DOHH2 (cell line): ENCODE data around the gene RNU6-7.

Source experiments
- H3F3A ChIP-seq: fragments of 200-600 bp; sonication (generic), shearing (Covaris generic); 2 replicates; pipeline ENCODE4 v1.6.0; 2016; ENCODE audit warnings: antibody characterized with exemption, mild to moderate bottlenecking; ENCODE audit not compliant: control insufficient read depth, insufficient read depth
- H3K27ac ChIP-seq: fragments of 200-600 bp; sonication (generic); 2 replicates; pipeline ENCODE4 v1.5.1; 2014; ENCODE audit warnings: low read depth, mild to moderate bottlenecking, low read length, moderate library complexity
- H3K27me3 ChIP-seq: fragments of 200-600 bp; sonication (generic); 2 replicates; pipeline ENCODE4 v1.6.1; 2014; ENCODE audit warnings: mild to moderate bottlenecking, low read length, mixed read lengths; ENCODE audit not compliant: control insufficient read depth
- H3K36me3 ChIP-seq: fragments of 200-600 bp; sonication (generic); 2 replicates; pipeline ENCODE4 v1.6.1; 2014; ENCODE audit warnings: mild to moderate bottlenecking, low read length, moderate library complexity, mixed read lengths; ENCODE audit not compliant: control insufficient read depth
- H3K4me1 ChIP-seq: fragments of 200-600 bp; sonication (generic); 2 replicates; pipeline ENCODE4 v1.6.1; 2014; ENCODE audit warnings: mild to moderate bottlenecking, low read length, mixed read lengths; ENCODE audit not compliant: control insufficient read depth
- H3K4me2 ChIP-seq: fragments of 200-600 bp; sonication (generic); 2 replicates; pipeline ENCODE4 v1.6.0; 2014; ENCODE audit warnings: mild to moderate bottlenecking, low read length, moderate library complexity
- H3K4me3 ChIP-seq: fragments of 200-600 bp; sonication (generic); 2 replicates; pipeline ENCODE4 v1.5.1; 2014; ENCODE audit warnings: mild to moderate bottlenecking, low read length, mixed read lengths
- H3K79me2 ChIP-seq: fragments of 200-600 bp; sonication (generic); 2 replicates; pipeline ENCODE4 v1.6.1; 2014; ENCODE audit warnings: mild to moderate bottlenecking, low read length, mixed read lengths; ENCODE audit not compliant: control insufficient read depth
- H3K9me2 ChIP-seq: fragments of 200-600 bp; sonication (generic); replicated peaks from 2 replicates; pipeline ENCODE4 v1.6.1; 2014; ENCODE audit warnings: mild to moderate bottlenecking, low read length, mixed read lengths; ENCODE audit not compliant: control insufficient read depth
- H3K9me3 ChIP-seq: fragments of 200-600 bp; sonication (generic); 2 replicates; pipeline ENCODE4 v1.6.1; 2014; ENCODE audit warnings: antibody characterized with exemption, low read length, mixed read lengths; ENCODE audit not compliant: control insufficient read depth, insufficient read depth
- H4K20me1 ChIP-seq: fragments of 200-600 bp; sonication (generic); 2 replicates; pipeline ENCODE4 v1.6.0; 2014; ENCODE audit warnings: low read depth, mild to moderate bottlenecking, antibody characterized with exemption, low read length, moderate library complexity; ENCODE audit not compliant: control insufficient read depth, insufficient read depth
- EZH2phosphoT487 ChIP-seq: fragments of 200-600 bp; sonication (generic); IDR thresholded peaks from 2 replicates; pipeline ENCODE4 v1.6.1; 2017; ENCODE audit warnings: borderline replicate concordance, mild to moderate bottlenecking, antibody characterized with exemption, low read length, moderate library complexity, mixed read lengths
- TF ChIP-seq, protein P1 (sequence below): fragments of 200-600 bp; sonication (generic); IDR thresholded peaks from one replicate; pipeline ENCODE4 v1.5.1; 2014; ENCODE audit warnings: antibody characterized with exemption, mild to moderate bottlenecking, low read depth, low read length; ENCODE audit not compliant: poor library complexity, severe bottlenecking

The RNU6-7 gene

DNA sequence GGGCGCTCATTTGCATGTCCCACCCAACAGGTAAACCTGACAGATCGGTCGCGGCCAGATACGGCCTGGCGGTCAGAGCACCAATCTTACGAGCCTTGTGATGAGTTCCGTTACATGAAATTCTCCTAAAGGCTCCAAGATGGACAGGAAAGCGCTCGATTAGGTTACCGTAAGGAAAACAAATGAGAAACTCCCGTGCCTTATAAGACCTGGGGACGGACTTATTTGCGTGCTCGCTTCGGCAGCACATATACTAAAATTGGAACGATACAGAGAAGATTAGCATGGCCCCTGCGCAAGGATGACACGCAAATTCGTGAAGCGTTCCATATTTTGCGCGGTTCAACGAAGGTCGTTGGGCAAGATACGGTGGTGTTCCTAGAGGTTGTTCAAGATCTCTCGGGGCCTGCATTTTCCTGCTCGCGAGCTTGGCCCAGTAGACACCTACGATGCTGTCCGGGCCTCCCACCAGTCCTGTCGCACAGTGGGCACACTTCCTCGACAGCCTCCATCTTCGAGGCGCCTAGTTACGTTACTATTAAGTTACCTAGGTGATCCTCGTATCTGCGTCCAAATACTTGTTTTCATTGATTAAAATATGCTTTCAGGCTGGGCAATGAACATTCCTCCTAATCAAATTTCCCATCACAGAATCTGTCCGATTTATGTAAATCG lies at the start of gene RNU6-7:
Gene RNU6-7, plus strand, starts transcription at position 230 of the 675 bp plus-strand sequence.
- Histone ChIP-seq H3K4me1 (peaks cover 41% of the 10 kb centered on the region), H3K79me2 (no peaks in the 10 kb centered on the region), H3F3A (peaks cover 13% of the 10 kb centered on the region), H3K27me3 (peaks cover 30% of the 10 kb centered on the region), H3K9me3 (no peaks in the 10 kb centered on the region), H3K36me3 (no peaks in the 10 kb centered on the region), H3K4me3 (peak within 1 kb of the TSS; percentile 92), H4K20me1 (no peaks in the 10 kb centered on the region), H3K4me2 (peak within 1 kb of the TSS; percentile 86), H3K27ac (no peak within 1 kb of the TSS), H3K9me2 (no peaks in the 10 kb centered on the region)
- TF ChIP-seq, protein P1, sequence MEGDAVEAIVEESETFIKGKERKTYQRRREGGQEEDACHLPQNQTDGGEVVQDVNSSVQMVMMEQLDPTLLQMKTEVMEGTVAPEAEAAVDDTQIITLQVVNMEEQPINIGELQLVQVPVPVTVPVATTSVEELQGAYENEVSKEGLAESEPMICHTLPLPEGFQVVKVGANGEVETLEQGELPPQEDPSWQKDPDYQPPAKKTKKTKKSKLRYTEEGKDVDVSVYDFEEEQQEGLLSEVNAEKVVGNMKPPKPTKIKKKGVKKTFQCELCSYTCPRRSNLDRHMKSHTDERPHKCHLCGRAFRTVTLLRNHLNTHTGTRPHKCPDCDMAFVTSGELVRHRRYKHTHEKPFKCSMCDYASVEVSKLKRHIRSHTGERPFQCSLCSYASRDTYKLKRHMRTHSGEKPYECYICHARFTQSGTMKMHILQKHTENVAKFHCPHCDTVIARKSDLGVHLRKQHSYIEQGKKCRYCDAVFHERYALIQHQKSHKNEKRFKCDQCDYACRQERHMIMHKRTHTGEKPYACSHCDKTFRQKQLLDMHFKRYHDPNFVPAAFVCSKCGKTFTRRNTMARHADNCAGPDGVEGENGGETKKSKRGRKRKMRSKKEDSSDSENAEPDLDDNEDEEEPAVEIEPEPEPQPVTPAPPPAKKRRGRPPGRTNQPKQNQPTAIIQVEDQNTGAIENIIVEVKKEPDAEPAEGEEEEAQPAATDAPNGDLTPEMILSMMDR, result no peak
- no peak for TF ChIP-seq EZH2phosphoT487

DNA sequence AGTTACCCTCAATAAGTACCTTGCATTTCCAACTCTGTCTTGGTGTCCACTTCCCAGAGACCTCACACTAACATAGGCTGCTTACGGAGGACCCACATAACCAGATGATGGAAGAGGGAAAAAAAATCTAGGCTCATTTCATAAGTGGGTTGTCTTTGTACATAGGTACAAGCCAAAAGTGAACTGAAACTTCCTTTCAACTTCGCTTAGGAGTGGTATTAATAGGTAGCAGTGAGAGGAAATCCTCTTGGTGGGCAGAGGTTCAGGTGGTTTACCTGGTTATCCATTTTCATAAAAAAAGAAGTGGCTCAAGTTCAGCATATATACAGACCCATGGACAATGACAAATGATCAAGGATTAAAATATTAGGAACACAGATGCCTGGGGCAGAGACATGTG lies 35.8 kb upstream of the RNU6-7 start:
- no peaks in the 10 kb centered on the region for H3K9me3 ChIP-seq
- H3K4me3 ChIP-seq, result no peak overlapping the region
- H3K27me3 ChIP-seq, result no peaks in the 10 kb centered on the region
- H3K4me1 ChIP-seq, result no peaks in the 10 kb centered on the region
- H3K9me2 ChIP-seq, result no peaks in the 10 kb centered on the region
- no peaks in the 10 kb centered on the region for H3K36me3 ChIP-seq
- no peaks in the 10 kb centered on the region for H4K20me1 ChIP-seq
- no peaks in the 10 kb centered on the region for H3K79me2 ChIP-seq
- no peaks in the 10 kb centered on the region for H3F3A ChIP-seq
- TF ChIP-seq, protein P1, result no peak
- no peak for TF ChIP-seq EZH2phosphoT487
- no peak overlapping the region for H3K4me2 ChIP-seq
- H3K27ac ChIP-seq, result no peak overlapping the region

DNA sequence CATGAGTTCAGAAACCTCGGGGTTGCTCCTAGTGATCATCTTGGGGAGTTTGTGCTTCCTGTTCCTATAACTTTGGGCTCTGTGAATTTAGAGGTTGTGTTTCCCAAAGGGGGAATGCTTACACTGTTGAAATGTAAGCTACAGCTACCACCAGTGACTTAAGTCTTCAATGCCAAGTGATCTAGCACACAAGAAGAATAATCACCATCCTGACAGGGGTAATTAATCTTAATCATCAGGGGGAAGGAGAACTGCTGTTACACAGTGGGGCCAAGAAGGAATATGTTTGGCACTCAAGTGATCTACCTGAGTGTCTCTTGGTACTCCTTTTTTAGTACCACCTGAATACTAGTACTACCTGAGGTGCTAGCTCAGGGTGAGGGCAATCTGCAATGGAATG lies 34.9 kb upstream of the RNU6-7 start:
- H4K20me1 ChIP-seq, result no peaks in the 10 kb centered on the region
- no peaks in the 10 kb centered on the region for H3K27me3 ChIP-seq
- H3K79me2 ChIP-seq, result no peaks in the 10 kb centered on the region
- H3K4me1 ChIP-seq, result no peaks in the 10 kb centered on the region
- no peak overlapping the region for H3K4me3 ChIP-seq
- TF ChIP-seq, protein P1, result no peak
- TF ChIP-seq EZH2phosphoT487, result no peak
- H3K36me3 ChIP-seq, result no peaks in the 10 kb centered on the region
- no peaks in the 10 kb centered on the region for H3F3A ChIP-seq
- no peaks in the 10 kb centered on the region for H3K9me2 ChIP-seq
- H3K9me3 ChIP-seq, result no peaks in the 10 kb centered on the region
- no peak overlapping the region for H3K27ac ChIP-seq
- no peak overlapping the region for H3K4me2 ChIP-seq
